NCI-H146 treated with DMSO at 0.1 percent for 48 hours (cell line): ENCODE data around the gene SRP19.
A peak's percentile ranks its signal among the peaks of the same experiment; 100 is the strongest.
"Not testable (repeated sequence)": the region's sequence is repeated elsewhere in the genome, so short reads cannot be mapped to it uniquely, and the experiment has no call there.

Experiments
- DNase-seq: peaks from one replicate; lab custom pipeline; 2025; ENCODE audit not compliant: unreplicated experiment; lab: John Stamatoyannopoulos, UW

SRP19 gene

DNA sequence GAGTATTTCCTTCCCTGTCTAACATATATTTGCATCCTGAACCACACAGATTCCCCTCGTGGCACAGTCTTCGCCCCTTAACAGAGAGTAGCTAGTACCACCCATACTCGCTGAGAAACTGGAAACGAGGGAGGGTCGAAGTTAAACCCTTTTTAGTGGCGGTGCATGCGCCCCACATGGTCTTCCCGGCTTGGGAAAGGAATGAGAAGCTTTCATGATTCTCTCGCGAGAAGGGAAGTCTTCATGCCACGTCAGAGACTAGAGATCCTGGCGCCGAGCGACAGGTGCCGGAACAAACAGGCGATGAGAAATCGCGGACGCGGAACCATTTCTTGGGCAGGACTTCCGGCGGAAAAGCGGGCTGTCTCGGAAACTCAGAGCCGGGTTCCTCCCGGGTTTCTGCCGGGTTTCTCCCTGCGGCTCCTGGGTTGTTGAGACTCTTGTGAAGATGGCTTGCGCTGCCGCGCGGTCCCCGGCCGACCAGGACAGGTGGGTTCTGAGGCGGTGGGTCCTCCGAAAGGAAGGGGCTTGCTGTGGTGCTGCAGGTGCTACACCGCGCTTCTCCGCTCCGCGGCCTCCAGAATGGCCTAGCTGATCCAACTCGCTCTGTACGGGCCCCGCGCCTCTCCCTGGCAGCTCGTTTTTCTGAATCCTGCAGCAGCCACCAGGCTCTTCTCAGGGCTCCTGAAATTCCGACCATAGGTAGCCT is at the start of gene SRP19:
SRP19 (plus strand) TSS at position 359 of the 709 bp plus-strand sequence; CDS start at position 449, 90 bp downstream.
- peak; percentile 97 for DNase-seq

GRCh38 chr5:112812549-112812948 is 48.5 kb upstream of the SRP19 start:
- no peak for DNase-seq

- no peak for DNase-seq
These were observed 40.8 kb upstream of the SRP19 start for GRCh38 chr5:112820246-112820645.

DNA sequence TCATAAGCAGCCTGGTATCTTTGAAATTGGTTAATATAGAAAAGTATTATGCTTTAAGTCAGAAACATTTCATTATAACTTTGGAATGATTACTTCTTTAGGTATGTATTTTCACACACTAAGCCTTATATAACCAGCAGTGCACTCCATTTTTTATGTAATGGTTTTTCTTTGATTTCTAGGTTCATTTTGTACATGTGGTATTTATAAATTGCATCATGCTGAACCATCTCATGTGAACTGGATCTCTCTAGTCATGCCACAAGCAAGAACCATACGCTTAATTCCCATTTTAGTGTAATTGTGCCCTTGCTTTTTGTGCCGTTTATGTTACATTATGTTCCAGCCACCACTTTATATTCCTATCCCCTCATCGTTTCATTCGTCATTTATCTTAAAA is 38.6 kb upstream of the SRP19 start:
- no peak for DNase-seq

DNA sequence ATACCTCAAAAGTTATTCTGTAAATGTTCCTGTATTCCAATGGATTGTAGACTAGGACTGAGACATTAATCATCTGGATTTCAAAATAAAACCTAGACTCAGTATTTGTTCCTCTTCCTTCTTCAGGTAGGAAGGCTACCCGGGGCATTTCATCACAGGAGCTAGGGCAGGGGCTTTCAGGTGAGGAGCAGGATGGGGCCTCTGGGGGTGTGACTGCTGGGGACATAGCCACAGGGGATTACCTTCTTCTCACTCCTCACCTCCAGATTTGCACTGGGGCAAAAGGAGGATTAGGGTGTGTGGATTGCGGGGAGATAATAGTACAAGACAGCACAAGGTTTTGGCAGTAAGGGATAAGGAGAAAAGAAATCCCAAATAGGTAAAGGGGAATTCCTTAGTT is 37.9 kb upstream of the SRP19 start:
- no peak for DNase-seq

DNA sequence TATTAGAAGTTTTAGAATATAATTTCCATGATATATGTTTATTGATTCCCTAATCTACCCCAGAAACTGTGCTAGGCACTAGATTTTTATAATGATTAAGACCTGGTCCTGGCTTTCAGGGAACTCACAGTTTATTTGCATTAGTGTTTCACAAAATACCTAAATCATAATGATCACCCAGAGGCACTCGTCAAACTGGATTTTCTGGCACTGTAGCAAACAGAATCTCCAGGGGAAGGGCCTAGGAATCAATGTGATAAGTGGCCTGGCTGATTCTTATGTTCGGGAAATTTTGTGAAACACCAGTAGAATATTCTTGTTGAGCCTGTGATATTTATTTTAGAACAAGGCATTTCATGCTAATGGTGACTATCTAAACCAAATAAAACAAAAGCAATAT is 37.4 kb upstream of the SRP19 start:
- DNase-seq, result no peak

- no peak for DNase-seq
These were observed 36.9 kb upstream of the SRP19 start for GRCh38 chr5:112824197-112824596.

DNA sequence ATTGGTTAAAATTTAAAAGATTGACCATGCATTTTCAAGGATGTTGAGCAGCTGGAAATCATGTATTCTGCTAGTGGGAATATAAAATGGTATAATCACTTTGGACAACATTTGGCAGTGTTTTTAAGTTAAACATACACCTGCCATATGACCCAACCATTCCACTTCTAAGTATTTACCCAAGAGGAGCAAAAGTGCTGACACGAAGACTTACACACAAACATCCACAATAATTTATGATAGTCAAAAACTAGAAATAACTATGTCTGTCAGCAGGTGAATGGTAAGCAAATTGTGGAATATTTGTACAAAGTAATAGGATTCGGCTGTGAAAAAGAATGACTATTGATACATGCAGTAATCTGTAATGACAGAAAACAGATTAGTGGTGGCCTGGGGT is 30.7 kb upstream of the SRP19 start:
- no peak for DNase-seq

- no peak for DNase-seq
These were observed 27.1 kb upstream of the SRP19 start for GRCh38 chr5:112833971-112834370.

DNA sequence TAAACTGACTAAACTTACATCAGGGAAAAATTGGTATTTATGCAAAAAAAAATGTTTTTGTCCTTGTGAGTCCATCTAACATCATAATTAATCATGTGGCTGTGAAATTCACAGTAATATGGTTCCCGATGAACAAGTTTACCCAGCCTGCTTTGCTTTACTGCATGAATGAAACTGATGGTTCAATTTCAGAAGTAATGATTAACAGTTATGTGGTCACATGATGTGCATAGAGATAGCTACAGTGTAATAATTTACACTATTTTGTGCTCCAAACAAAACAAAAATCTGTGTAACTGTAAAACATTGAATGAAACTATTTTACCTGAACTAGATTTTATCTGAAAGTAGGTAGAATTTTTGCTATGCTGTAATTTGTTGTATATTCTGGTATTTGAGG is 16.6 kb upstream of the SRP19 start:
- no peak for DNase-seq

DNA sequence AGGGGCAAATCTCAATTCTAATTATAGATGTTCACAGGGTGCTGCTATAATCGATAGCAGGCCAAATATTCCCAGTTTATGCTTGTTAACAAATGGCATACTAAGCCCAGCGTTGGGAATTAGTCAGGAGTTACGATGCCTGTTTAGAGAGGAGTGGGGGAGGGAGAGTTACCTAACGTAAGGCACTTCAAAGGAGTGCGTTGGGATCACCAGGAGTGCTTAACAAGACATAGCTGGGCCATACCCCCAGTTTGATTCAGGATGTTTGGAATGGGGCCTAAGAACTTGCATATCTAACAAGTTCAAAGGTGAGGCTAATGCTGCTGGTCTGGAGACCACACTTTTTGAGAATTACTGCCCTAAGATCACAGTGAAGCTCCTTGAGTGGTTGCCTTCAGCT is 14.5 kb upstream of the SRP19 start:
- DNase-seq, result no peak

- no peak for DNase-seq
These were observed 13.8 kb upstream of the SRP19 start for GRCh38 chr5:112847306-112847705.

GRCh38 chr5:112848116-112848811 is 12.8 kb upstream of the SRP19 start:
- peak; percentile 76 for DNase-seq

DNA sequence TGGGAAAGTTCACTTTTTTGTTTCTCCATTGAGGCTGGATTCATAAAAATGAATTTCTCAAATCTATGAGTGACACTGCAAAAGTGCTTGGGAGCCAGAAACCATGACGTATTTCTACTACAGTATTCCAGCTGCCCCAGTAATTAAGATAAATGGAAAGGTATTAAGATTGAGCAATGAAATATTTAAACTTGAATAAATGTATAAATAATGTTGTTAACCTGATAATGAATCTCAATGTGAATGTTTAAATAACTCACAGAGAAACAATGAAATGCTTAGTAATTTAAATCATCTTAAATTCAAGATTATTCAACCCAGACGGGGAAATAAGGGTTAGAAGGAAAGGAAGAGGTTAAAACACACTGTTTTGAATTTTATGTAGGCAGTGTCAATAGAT is 11.2 kb upstream of the SRP19 start:
- no peak for DNase-seq

DNA sequence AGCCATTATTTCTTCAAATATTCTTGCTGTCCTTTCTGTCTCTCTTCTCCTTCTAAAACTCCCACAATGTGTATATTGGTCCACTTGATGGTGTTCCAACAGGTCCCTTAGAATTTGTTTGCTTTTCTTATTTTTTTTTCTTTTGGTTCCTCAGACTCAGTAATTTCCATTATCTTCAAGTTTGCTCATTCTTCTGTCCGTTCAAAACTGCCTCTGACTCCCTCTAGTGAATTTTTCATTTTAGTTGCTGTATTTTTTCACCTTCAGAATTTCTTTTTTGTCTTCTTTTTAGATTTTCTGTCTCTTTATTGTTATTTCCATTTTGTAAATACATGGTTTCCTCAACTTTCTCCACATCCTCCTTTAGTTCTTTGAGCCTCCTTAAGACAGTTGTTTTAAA is 6.4 kb upstream of the SRP19 start:
- no peak for DNase-seq

DNA sequence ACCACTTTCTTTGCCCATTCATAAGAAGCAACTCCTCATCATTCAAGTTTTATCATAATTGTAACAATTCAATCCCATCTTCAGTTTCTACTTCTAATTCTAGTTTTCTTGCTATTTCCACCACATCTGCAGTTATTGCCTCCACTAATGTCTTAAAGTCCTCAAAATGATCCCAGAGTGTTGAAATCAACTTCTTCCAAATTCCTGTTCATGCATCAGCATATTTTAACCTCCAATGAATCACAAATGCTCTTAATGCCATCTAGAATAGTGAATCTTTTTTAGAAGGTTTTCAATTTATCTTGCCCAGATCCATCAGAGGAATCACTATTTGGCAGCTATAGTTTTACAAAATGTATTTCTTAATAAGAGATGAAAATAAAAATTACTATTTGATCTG is 3.2 kb upstream of the SRP19 start:
- DNase-seq, result no peak

GRCh38 chr5:112860571-112860928 is 537 bp upstream of the SRP19 start:
- DNase-seq, result not testable (repeated sequence)

DNA sequence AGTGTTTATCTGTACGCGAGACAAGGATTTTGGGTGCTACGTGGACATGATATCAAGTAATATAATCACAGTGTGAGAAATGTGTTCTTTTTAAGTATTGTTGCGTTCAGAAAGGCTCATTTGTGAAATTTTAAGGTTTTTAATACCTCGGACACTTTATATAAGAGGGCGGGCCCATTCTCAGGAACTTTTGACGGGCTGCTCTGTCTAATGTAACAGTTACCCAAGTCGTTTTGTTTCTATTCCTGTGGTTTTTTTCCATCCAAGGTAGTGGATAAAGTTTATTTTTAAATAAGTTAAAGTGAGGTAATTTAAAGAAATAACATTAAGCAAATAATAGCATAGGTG is 525 bp downstream of the SRP19 start:
- DNase-seq, result no peak

DNA sequence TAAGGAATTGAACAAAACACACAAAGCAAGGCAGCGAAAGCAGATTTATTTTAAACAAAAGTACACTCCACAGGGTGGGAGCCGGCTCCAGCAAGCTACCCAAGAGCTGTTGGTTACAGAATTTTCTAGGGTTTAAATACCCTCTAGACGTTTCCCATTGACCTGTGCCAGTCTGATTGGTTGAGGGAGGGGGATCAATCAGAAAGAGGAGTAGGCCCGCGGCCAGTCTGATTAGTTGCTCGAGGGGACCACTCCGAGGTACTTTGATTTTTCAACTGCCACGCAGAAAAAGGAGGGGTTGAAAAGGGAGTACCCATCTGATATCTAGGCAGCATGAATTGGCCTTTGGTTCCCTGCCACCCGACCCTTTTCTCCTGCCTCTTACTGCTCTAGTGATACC is 998 bp downstream of the SRP19 start:
- DNase-seq, result no peak

GRCh38 chr5:112863549-112863948 is 2.5 kb downstream of the SRP19 start:
- no peak for DNase-seq

DNA sequence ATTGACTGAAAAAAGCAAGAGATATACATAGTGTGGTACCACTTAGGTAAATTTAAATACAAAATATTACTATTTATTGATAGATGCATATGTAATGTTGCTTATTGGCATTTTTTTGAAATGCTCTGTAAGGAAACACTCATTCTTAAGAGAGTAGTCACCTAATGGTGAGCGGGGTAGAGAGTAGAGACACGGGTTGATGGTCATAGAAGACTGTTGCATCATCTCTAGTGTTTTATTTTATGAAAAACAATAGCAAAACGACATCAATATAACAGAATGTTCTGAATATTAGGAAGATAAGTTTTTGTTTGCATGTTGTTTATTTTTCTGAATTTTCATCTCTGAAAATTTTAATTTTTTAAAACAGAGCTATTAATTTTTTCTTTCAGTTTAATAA is 4.0 kb downstream of the SRP19 start:
- DNase-seq, result no peak

- no peak for DNase-seq
These were observed 5.7 kb downstream of the SRP19 start for GRCh38 chr5:112866739-112867138.

- no peak for DNase-seq
These were observed 6.3 kb downstream of the SRP19 start for GRCh38 chr5:112867411-112867810.
